ENCODE data around the gene ZNF273.

DNA sequence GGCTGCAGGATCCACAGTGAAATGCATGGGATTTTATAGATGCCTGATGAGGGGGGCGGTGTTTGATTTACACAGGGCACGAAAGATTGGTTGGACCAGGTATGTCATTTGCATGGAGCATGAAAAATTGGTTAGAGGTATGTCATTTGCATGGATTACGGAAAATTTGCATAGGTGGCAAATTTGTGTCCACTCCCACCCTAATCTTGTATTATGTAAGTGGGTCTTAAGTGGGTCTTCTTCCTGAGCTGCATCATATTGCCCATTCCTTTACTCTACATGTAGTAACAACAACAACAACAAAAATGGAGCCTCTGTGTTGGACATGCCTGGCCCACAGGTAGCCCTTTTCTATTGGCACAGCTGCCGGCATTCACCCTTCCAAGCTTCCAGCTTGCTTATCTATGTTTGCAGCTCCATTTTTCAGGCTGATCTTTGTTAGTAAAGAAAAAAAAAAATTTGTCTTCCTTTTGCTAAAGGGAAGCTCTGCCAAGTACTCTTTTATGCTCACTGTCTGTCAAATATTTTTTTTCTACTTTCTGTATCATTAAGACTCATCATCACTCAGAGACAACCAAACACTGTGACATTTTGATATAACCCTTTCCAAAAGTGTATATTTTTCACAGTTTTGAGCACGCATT is 10.3 kb upstream of the ZNF273 start:
- TF ChIP-seq CTCF (IDR thresholded peaks at IDR 0.05) (no peak), POLR2A (IDR thresholded peaks at IDR 0.05; ENCODE audit: low read depth) (no peak), EP300 (IDR thresholded peaks at IDR 0.05) (no peak), POLR2AphosphoS5 (IDR thresholded peaks at IDR 0.05) (no peak)
